T-helper 2 cell treated with Interferon-gamma antibody and Interleukin-4, amounts not matched to agents 100 ng/mL and 5 ng/mL, for 36 hours (primary cell): ENCODE data around the gene PLAAT5. TPM values are rescaled to one million over a fixed set of nuclear protein-coding genes. Genes with fewer than 3 reads are reported as not detected.
"Not testable (repeated sequence)": the region's sequence is repeated elsewhere in the genome, so short reads cannot be mapped to it uniquely, and the experiment has no call there.

Source experiments
- intact Hi-C: fragments of 100-400 bp; cut with micrococcal nuclease; formaldehyde crosslinking; loops from one replicate; pipeline ENCODE4 v1.15.1; 2023
- total RNA-seq: library from RNA; stranded (reverse); gene quantifications from 2 replicates; pipeline ENCODE4 v1.2.3, GENCODE V29; 2022

Gene PLAAT5, protein sequence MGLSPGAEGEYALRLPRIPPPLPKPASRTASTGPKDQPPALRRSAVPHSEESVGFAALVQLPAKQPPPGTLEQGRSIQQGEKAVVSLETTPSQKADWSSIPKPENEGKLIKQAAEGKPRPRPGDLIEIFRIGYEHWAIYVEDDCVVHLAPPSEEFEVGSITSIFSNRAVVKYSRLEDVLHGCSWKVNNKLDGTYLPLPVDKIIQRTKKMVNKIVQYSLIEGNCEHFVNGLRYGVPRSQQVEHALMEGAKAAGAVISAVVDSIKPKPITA
- total RNA-seq = not detected in 2 replicates

DNA sequence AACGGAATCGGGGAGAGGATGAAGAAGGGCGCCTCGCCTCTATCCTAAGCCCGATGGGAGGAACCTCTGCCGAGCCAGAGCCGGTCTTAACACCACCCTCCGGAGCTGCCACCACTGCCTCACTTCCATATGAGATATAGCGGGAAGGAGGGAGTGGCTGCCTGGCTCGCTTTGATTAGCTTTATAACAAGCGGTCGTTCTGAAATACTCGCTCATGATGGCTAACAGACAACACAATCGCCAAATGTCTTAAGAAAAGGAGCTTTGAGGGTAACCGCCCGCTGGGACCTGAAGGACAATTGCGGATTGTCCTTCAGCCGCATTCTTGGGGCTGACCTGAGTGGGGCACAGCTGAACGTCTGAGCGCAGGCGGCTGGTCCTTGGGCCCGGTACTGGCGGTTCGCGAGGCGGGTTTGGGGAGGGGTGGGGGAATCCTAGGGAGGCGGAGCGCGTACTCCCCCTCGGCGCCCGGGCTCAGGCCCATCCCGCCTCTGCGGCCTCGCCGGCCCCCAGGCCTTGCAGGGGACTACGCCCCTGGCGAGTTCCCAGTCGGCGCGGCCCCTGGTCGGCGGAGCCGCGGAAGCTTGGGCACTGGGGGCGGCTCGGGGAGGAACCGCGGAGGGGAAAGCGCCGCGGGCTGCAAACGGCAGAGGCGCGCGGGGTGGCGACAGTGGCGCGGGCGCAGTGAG, at the start of gene PLAAT5:
TSS of gene PLAAT5 (minus strand) at position 617 of the 689 bp plus-strand sequence. CDS start at position 484, 133 bp downstream.
- intact Hi-C loops = loop anchor here (1.0 kb wide), 1 partner anchor 41 kb away; no protein-coding TSS in a partner anchor

DNA sequence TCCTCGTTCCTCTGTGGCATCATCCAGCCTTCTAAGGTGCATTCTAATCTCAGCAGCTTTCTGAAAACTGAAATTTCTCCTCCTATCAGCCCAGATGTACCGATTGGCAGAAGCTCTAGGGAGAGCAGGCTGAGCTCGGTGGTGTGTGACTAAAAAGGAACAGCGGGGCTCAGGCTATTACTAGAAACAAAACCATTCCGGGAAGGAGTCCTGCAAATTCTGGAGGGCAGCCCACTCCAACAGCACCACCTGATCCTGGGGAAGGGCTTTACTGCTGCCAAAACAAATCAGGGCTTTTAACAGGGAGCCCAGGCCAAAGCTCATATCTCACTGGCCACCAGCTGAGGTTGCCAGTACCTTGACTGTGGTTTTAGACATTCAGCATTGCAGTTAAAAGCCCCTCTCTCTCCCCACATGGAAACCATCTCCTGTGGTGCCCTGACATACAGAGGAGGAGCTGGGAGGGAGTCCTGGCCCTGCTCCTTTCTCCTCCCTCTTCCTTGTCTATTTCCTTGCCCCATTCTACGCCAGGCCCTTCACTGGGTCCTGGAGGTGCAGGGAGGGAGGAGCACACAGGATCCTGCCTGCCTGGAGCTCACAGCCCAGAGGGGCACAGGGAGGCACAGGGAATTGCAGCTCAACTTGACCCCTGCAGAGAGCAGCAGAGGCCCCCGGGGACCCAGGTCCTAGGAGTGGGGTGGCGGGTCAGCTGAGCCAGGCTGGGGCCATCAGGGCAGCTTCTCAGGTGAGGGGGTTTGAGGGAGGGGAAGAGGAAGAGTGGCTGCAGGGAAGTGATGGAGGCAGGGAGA, 46.5 kb upstream of the PLAAT5 start:
- intact Hi-C loops = loop anchor here (10.0 kb wide), 1 partner anchor 77 kb away; the partner anchor contains the start of gene PLAAT3

DNA sequence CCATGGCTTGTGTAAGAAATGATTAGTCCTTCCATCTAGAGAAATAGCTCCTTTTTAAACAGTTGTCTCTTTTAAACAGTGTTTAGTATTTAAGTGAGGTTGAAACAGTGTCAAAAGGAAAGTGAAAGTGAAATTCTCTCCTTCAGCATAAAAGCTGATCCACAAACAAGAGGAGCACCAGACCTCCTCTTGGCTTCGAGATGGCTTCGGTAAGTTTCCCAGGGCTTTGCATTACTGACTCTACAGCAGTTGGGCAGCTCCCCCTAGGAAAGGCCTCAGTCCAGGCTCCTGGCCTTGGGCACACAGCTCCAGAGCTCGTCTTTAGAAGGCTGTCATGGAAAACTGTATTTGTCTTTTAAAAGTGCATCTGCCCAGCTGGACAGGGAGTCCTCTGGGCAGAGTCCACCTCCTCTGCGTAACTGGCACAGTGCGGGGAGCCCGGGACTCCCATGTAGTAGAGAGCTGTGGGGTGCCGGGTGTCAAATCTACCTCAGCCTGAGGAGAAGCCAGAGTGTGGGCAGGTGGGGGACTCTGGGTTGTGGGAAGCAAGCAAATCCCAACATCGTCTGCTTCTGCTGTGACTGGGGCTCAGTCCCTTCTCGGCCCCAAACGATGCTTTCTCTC, 45.8 kb upstream of the PLAAT5 start, which contains the start of gene PLAAT4:
TSS of gene PLAAT4 (plus strand) at position 140 of the 624 bp plus-strand sequence. CDS start at position 201, 61 bp downstream.
- intact Hi-C loops = loop anchor here (1.0 to 10.0 kb wide), 3 partner anchors 17 to 78 kb away; partner anchors contain the start of gene PLAAT3

DNA sequence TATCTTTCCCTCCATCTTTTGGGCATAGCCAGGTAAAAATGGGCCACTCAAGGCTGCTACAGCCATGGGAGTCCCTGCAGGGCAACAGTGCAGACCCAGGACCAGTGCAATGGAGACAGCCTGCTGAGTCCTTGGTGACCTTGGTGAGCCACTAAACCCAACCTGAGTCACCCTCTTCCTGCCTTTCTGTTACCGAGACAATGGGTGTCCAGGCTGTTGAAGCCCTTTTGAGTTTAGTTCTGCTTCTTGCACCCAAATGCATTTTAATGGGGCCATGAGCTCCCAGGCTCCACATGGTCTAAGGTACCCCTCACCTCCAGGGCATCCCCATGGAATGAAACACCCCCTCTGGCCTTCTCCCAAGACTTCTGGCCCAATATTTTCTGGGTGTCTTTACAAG, 44.8 kb upstream of the PLAAT5 start:
- intact Hi-C loops = loop anchor here (1.0 to 10.0 kb wide), 3 partner anchors 18 to 79 kb away; partner anchors contain the start of gene PLAAT3

DNA sequence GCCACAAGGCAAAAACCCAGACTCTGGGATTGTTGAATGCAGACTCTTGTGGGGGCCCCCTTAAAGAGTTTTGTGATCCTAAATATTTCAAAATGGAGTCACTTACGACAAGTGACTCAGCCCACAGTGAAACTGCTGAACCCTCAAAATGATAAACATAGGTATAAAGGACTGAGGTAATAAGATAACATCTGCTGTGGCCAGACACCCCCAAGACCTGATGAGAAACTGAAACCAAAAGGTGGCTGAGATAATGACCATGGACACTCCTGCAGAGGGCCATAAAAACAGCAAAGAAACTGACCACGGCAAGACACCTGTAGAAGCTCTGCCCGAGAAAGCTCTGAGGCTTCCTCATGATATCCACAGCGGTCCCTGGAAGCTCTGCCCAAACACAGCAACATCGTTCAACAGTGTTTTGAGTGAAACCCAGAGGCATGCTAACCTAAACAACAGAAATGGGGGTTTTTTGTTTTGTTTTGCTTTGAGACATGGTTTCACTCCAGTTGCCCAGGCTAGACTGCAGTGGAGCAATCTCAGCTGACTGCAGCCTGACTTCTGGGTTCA, 44.0 kb upstream of the PLAAT5 start:
- intact Hi-C loops = loop anchor here (10.0 kb wide), 1 partner anchor 80 kb away; the partner anchor contains the start of gene PLAAT3

DNA sequence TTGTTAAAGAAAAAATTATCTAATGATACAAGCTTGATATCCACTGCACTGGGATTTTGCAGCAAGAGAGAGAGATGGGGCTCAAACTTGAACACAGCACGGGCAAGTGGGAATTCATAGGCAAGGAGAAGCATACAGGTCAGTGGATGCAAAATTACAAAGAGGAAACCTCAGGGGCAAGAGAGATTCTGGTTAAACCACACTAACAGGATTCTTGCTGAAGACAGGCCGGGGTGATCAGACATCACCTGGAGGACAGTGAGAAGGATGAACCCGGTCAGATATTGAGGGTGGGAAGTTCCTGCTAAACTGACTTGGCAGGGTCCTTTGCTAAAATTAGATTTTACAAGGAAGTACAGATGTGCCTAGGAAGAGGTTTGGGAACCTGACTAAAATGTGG, 43.1 kb upstream of the PLAAT5 start:
- intact Hi-C loops = loop anchor here (10.0 kb wide), 1 partner anchor 81 kb away; the partner anchor contains the start of gene PLAAT3

DNA sequence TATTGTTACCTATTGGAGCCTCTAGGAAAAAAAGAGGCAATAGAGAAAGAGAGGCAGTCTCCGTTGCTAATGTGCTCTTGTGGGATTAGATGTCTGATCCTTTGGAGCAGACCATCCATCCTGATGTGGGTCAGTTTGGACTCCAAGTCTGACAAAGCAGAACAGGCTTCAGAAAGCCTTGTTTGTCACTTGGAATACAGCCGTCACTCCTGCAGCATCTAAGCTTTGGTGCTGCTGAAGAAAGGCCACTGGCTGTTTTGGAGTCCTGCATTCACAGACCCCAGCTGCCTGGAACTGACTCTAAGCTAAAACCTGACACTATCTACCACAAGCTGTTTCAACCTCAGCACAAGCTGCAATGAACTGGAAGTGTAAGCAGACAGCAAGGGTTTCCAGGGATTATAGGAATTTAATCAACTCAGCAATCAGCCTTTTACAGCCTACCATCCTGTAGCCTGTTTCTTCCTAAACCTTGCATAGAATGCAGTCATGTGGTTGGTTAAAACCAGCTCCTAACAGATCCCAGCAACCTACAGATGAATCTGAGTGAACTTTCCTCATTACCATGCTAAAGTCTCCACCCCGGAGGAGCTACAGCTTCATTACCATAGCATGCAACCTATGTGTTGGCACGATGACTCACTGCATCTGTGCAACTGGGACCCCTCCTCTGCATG, 42.0 kb upstream of the PLAAT5 start:
- intact Hi-C loops = loop anchor here (10.0 kb wide), 1 partner anchor 82 kb away; the partner anchor contains the start of gene PLAAT3

DNA sequence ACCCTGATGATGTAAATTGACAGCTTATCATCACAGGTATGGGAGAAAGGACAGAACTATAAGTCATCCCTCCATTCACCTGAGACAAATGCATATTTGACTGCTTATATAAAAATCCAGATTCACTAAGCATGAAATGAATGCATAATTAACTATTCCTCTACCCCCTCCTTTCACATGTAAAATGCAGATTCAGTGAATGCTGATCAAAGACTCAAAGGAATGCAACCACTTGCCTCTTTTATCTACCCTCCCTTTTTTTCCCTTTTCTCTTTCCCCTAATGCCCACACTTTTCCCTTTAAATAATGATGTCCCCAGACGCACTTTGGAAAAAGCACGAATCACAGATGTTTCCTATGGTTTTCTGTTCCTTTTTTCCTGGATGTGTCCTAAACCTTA, 41.1 kb upstream of the PLAAT5 start:
- intact Hi-C loops = loop anchor here (10.0 kb wide), 1 partner anchor 83 kb away; the partner anchor contains the start of gene PLAAT3

DNA sequence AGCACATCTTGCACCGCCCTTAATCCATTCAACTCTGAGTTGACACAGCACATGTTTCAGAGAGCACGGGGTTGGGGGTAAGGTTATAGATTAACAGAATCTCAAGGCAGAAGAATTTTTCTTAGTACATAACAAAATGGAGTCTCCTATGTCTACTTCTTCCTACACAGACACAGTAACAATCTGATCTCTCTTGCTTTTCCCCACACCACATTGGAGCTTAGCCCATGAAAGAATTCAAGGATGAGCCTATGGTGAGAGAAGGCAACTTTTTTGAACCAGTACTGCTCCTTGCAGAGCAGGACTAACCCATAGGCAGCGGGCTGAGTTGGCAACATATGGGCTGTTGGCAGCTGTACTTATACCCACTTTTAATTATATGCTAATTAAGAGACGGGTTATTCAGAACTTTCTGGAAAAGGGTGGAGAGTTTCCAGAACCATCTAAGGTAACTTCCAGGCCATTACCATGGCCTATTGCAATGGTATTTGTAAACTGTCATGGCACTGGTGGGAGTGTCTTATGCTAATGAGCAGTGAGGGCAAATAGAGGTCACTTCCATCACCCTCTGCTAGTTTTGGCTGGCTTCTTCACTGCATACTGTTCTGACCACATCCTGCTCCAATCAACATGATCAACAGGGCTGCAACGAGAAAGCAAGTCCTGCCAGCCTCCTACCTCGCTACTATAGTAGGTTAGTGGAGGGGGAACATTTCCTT, 40.3 kb upstream of the PLAAT5 start:
- intact Hi-C loops = loop anchor here (1.0 to 10.0 kb wide), 3 partner anchors 36 to 84 kb away; partner anchors contain the start of genes PLAAT3 and PLAAT5

DNA sequence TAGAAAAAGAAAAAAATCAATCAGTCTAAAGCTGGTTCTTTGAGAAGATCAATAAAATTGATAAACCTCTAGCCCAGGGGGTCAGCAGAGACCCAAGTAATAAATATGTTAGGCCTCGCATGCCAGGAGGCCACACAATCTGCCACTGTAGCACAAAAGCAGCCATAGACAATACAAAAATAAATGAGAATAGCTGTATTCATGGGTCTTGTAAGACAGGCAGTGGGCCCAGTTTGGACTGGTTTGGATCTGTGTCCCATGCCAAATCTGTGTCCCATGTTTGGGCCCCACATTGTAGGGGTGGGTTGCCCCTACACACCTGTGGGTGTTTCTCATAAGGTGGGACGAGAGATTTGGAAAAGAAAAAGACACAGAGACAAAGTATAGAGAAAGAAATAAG, 39.1 kb upstream of the PLAAT5 start:
- intact Hi-C loops = loop anchor here (10.0 kb wide), 1 partner anchor 85 kb away; the partner anchor contains the start of gene PLAAT3

DNA sequence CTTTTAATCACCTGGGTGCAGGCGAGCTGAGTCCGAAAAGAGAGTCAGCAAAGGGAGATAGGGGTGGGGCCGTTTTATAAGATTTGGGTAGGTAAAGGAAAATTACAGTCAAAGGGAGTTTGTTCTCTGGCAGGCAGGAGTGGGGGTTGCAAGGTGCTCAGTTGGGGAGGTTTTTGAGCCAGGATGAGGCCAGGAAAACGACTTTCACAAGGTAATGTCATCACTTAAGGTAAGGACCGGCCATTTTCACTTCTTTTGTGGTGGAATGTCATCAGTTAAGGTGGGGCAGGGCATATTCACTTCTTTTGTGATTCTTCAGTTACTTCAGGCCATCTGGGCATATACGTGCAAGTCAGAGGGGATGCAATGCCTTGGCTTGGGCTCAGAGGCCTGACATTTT, 38.4 kb upstream of the PLAAT5 start:
- intact Hi-C loops = not testable (repeated sequence)

DNA sequence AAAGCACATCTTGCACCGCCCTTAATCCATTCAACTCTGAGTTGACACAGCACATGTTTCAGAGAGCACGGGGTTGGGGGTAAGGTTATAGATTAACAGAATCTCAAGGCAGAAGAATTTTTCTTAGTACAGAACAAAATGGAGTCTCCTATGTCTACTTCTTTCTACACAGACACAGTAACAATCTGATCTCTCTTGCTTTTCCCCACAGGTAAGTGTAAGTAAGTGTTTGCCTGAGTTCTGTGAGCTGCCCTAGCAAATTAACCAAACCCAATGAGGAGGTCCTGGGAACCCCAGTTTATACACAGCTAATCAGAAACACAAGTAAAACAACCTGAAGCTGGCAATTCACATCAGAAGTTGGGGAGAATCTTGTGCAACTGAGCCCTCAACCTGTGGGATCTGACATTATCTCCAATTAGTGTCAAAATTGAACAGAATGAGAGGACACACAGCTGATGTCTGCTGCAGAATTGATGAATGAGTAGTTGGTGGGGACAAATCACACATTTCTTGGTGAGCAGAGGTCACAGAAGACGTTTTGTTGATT, 37.8 kb upstream of the PLAAT5 start:
- intact Hi-C loops = not testable (repeated sequence)

DNA sequence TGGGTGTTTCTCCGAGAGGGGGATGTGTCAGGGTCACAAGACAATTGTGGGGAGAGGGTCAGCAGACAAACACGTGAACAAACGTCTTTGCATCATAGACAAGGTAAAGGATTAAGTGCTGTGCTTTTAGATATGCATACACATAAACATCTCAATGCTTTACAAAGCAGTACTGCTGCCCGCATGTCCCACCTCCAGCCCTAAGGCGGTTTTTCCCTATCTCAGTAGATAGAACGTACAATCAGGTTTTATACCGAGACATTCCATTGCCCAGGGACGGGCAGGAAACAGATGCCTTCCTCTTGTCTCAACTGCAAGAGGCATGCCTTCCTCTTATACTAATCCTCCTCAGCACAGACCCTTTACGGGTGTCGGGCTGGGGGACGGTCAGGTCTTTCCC, 37.2 kb upstream of the PLAAT5 start:
- intact Hi-C loops = not testable (repeated sequence)

DNA sequence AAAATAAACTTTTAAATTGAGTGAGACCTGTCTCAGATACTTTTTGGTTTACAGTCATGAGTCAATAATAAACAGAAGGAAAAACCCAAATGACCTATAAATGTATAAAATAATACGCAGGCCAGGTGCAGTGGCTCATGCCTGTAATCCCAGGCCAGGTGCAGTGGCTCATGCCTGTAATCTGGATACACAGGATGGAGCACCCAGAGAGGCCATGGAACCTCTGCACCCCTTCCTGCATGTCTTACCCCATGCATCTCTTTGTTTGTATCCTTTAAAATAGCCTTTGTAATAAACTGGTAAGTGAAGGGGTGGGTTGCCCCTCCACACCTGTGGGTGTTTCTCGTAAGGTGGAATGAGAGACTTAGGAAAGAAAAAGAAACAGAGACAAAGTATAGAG, 36.7 kb upstream of the PLAAT5 start:
- intact Hi-C loops = no loop called here

DNA sequence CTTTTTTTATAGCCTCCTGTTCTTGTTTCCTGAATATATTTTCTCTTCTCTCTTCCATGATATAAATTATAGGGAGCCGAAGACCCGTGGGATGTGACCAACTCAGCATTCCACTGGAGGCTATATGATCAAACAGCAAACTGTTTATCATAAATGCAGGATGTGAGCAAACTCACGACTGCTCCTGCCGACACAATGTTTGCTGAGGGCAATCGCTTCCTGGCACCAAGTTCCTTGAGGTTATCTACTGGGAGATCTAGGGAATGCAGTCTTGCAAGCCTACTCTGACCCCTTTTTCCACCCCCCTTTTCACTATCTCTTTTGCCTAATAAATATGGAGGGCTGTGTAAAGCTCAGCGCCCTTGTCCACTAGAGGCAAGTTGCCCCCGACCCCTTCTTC, 32.2 kb upstream of the PLAAT5 start:
- intact Hi-C loops = no loop called here

DNA sequence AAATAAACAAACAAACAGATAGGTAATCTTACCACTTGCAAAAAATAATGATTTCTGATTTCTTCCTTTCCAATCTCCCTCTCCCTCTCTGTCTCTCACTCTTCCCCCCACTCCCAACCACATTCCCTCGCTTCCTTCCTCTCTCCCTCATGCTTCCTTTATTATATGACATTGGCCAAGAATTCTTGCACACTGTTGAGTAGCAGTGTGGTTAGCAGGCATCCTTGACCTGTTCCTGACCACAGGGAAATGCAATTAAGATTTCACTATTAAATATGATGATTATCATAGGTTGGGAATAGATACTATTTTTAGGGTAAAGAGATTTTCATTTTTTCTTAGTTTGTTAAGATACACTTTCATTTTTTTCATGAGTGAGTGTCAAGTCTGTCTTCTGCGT, 30.9 kb upstream of the PLAAT5 start:
- intact Hi-C loops = no loop called here

DNA sequence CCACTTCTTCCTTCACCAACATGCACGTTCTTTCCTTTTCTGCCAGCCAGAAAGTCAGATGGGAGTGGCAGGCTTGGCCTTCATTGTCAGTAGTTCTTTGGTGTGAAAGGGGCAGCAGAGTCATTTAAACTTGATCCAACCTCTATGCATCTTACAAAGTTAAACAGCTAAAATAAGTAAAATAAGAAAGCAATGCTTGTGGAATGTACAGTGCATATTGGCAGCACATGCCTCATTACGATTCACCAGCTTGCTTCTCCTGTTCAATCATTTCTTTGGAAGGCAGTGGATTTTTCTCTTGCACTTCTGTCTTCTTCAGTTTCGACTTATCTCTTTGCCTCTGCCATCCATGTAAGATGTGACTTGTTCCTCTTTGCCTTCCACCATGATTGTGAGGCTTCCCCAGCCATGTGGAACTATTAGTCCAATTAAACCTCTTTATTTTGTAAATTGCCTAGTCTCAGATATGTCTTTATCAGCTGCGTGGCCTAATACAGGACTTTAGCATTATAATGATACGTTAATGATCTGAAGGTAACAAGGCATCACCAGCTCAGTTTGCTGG, 29.7 kb upstream of the PLAAT5 start:
- intact Hi-C loops = no loop called here

DNA sequence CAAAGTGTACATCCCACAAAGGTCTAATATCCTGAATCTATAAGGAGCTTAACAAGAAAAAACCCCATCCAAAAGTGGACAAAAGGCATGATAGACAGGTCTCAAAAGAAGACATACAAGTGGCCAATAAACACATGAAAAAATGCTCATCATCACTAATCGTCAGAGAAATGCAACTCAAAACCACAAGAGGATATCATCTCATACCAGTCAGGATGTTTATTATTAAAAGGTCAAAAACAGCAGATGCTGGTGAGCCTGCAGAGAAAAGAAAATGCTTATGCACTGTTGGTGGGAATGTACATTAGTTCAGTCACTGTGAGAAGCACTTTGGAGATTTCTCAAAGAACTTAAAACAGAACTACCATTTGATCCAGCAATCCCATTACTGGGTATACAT, 27.6 kb upstream of the PLAAT5 start:
- intact Hi-C loops = no loop called here
